ENCODE measurements around the gene CDC20B. TPM values are rescaled to one million over a fixed set of nuclear protein-coding genes. Genes with fewer than 3 reads are reported as not detected.

CDC20B gene
- total RNA-seq, 1 experiment from 2014 or later = not detected

GRCh38 chr5:55064523-55064922 lies 108.5 kb downstream of the CDC20B start:
- ChIA-PET POLR2A (no interaction called here), CTCF (no interaction called here)
- H3K27me3 ChIP-seq (replicated peaks; ENCODE audit: control insufficient read depth, insufficient read depth, low read length) = no peaks in the 10 kb centered on the region
- no peak for TF ChIP-seq CTCF (IDR thresholded peaks at IDR 0.05; ENCODE audit: insufficient read depth in 1 of 2, low read depth in 1 of 2, low read length in 1 of 2, severe bottlenecking in 1 of 2, unreplicated experiment in 1 of 2)
- no peaks in the 10 kb centered on the region for H3K4me1 ChIP-seq
- no peak overlapping the region for H3K4me3 Mint-ChIP-seq (ENCODE audit: unreplicated experiment)
- BruUV-seq (replicated peaks) = no TSS peak
- H3K4me3 ChIP-seq (ENCODE audit: low read depth, low read length) = no peak overlapping the region
- no peaks in the 10 kb centered on the region for H3K9me3 ChIP-seq
- H3K36me3 ChIP-seq (ENCODE audit: control insufficient read depth, insufficient read depth, low read length) = no peaks in the 10 kb centered on the region
- H3K9me3 Mint-ChIP-seq (ENCODE audit: unreplicated experiment) = no peaks in the 10 kb centered on the region
- no peak for DNase-seq
- no peaks in the 10 kb centered on the region for H3K36me3 Mint-ChIP-seq (ENCODE audit: insufficient read depth, unreplicated experiment)
- H3K27me3 Mint-ChIP-seq (ENCODE audit: insufficient read depth, unreplicated experiment) = peaks cover 33% of the 10 kb centered on the region
- no peak overlapping the region for H3K27ac Mint-ChIP-seq (ENCODE audit: unreplicated experiment)
- intact Hi-C loops (cut with micrococcal nuclease; ENCODE audit: unreplicated experiment) = no loop called here
- no peaks in the 10 kb centered on the region for H3K4me1 Mint-ChIP-seq (ENCODE audit: low read depth, unreplicated experiment)

GRCh38 chr5:55063899-55064298 lies 109.1 kb downstream of the CDC20B start:
- intact Hi-C loops (cut with micrococcal nuclease; ENCODE audit: unreplicated experiment) = no loop called here
- no peak for TF ChIP-seq CTCF (IDR thresholded peaks at IDR 0.05; ENCODE audit: insufficient read depth in 1 of 2, low read depth in 1 of 2, low read length in 1 of 2, severe bottlenecking in 1 of 2, unreplicated experiment in 1 of 2)
- Mint-ChIP-seq H3K27ac (ENCODE audit: unreplicated experiment) (no peak overlapping the region), H3K36me3 (ENCODE audit: insufficient read depth, unreplicated experiment) (no peaks in the 10 kb centered on the region), H3K4me1 (ENCODE audit: low read depth, unreplicated experiment) (no peaks in the 10 kb centered on the region), H3K27me3 (ENCODE audit: insufficient read depth, unreplicated experiment) (peaks cover 32% of the 10 kb centered on the region), H3K9me3 (ENCODE audit: unreplicated experiment) (no peaks in the 10 kb centered on the region), H3K4me3 (ENCODE audit: unreplicated experiment) (no peak overlapping the region)
- no peaks in the 10 kb centered on the region for H3K36me3 ChIP-seq (ENCODE audit: control insufficient read depth, insufficient read depth, low read length)
- H3K4me1 ChIP-seq = no peaks in the 10 kb centered on the region
- no TSS peak for BruUV-seq (replicated peaks)
- no peak for DNase-seq
- ChIA-PET POLR2A (interaction anchor here (0.5 kb wide), 1 partner anchor 72 kb away, joined by 8 read pairs; no protein-coding TSS in a partner anchor), CTCF (no interaction called here)
- no peak overlapping the region for H3K4me3 ChIP-seq (ENCODE audit: low read depth, low read length)
- no peaks in the 10 kb centered on the region for H3K27me3 ChIP-seq (replicated peaks; ENCODE audit: control insufficient read depth, insufficient read depth, low read length)
- H3K9me3 ChIP-seq = no peaks in the 10 kb centered on the region

GRCh38 chr5:55063220-55063863 lies 109.6 kb downstream of the CDC20B start:
- ChIA-PET POLR2A (interaction anchor here (0.5 kb wide), 1 partner anchor 72 kb away, joined by 8 read pairs; no protein-coding TSS in a partner anchor), CTCF (no interaction called here)
- Histone ChIP-seq H3K4me1 (no peaks in the 10 kb centered on the region), H3K27me3 (replicated peaks; ENCODE audit: control insufficient read depth, insufficient read depth, low read length) (no peaks in the 10 kb centered on the region), H3K4me3 (ENCODE audit: low read depth, low read length) (no peak overlapping the region), H3K36me3 (ENCODE audit: control insufficient read depth, insufficient read depth, low read length) (no peaks in the 10 kb centered on the region), H3K9me3 (no peaks in the 10 kb centered on the region)
- DNase-seq = no peak
- intact Hi-C loops (cut with micrococcal nuclease; ENCODE audit: unreplicated experiment) = no loop called here
- Mint-ChIP-seq H3K36me3 (ENCODE audit: insufficient read depth, unreplicated experiment) (no peaks in the 10 kb centered on the region), H3K4me1 (ENCODE audit: low read depth, unreplicated experiment) (no peaks in the 10 kb centered on the region), H3K27me3 (ENCODE audit: insufficient read depth, unreplicated experiment) (peaks cover 32% of the 10 kb centered on the region), H3K27ac (ENCODE audit: unreplicated experiment) (no peak overlapping the region), H3K4me3 (ENCODE audit: unreplicated experiment) (no peak overlapping the region), H3K9me3 (ENCODE audit: unreplicated experiment) (no peaks in the 10 kb centered on the region)
- no peak for TF ChIP-seq CTCF (IDR thresholded peaks at IDR 0.05; ENCODE audit: insufficient read depth in 1 of 2, low read depth in 1 of 2, low read length in 1 of 2, severe bottlenecking in 1 of 2, unreplicated experiment in 1 of 2)
- BruUV-seq (replicated peaks) = no TSS peak

Small RNA genes within 50 kb of the gene (microRNA-seq; reads per million reads assigned to microRNA genes)
- gene MIR449A (17.3 reads per million, percentile 56 among the genes with 10 or more reads in this experiment), gene MIR449B (not detected), gene MIR449C (6.7 reads per million, percentile 40 among the genes with 10 or more reads in this experiment)

Other genes with a start within 250 kb of the CDC20B start
- not detected in 2 replicates for gene ESM1, start 187.6 kb downstream of the CDC20B start, total RNA-seq (2022)
- gene GZMK, start 148.9 kb downstream of the CDC20B start, total RNA-seq (2022) = not detected in 2 replicates
- gene GZMA, start 70.5 kb downstream of the CDC20B start, total RNA-seq (2022) = not detected in 2 replicates
- 18.8 and 18.9 TPM in 2 replicates for gene GPX8, start 13.0 kb downstream of the CDC20B start, total RNA-seq (2022)
- gene MCIDAS, start 54.1 kb upstream of the CDC20B start, total RNA-seq (2022) = 1.9 and 2.0 TPM in 2 replicates
- gene CCNO, start 60.4 kb upstream of the CDC20B start, total RNA-seq (2022) = 3.1 and 3.9 TPM in 2 replicates
- 27.6 and 31.6 TPM in 2 replicates for gene DHX29, start 134.5 kb upstream of the CDC20B start, total RNA-seq (2022)
- gene MTREX, start 134.8 kb upstream of the CDC20B start, total RNA-seq (2022) = 83.7 and 95.2 TPM in 2 replicates